Ectodermal cell (in vitro differentiated cells): ENCODE measurements around the gene SPRTN.
A peak's percentile ranks its signal among the peaks of the same experiment; 100 is the strongest.

Source experiments
- H3K27ac ChIP-seq: 2 replicates; pipeline ENCODE4 v1.7.0; 2013; ENCODE audit warnings: mild to moderate bottlenecking, low read depth, low read length; ENCODE audit not compliant: insufficient read depth, poor library complexity, severe bottlenecking
- H3K27me3 ChIP-seq: 2 replicates; pipeline ENCODE4 v1.7.0; 2013; ENCODE audit warnings: mild to moderate bottlenecking, low read length; ENCODE audit not compliant: insufficient read depth, control insufficient read depth, poor library complexity, severe bottlenecking
- H3K36me3 ChIP-seq: one replicate; pipeline ENCODE4 v1.7.0; 2013; ENCODE audit warnings: low read length; ENCODE audit not compliant: control insufficient read depth, insufficient read depth
- H3K4me1 ChIP-seq: one replicate; pipeline ENCODE4 v1.7.0; 2013; ENCODE audit warnings: low read length; ENCODE audit not compliant: control insufficient read depth, insufficient read depth
- H3K4me3 ChIP-seq: 2 replicates; pipeline ENCODE4 v1.7.0; 2013; ENCODE audit warnings: low read depth, low read length, control low read depth; ENCODE audit not compliant: insufficient read depth
- H3K9me3 ChIP-seq: 2 replicates; pipeline ENCODE4 v1.7.0; 2013; ENCODE audit warnings: mild to moderate bottlenecking, low read length, moderate library complexity; ENCODE audit not compliant: control insufficient read depth
- WGBS, 2 experiments: methylation state at CpG; one replicate each; pipeline ENCODE4 v1.1.7; 2013; ENCODE audit warnings: missing lambda C conversion rate in 2 of 2; 5-methylcytosine and 5-hydroxymethylcytosine counted together

The SPRTN gene

GRCh38 chr1:231390071-231390470 lies 52.0 kb downstream of the SPRTN start:
- Histone ChIP-seq H3K4me1 (no peaks in the 10 kb centered on the region), H3K27ac (no peak overlapping the region), H3K27me3 (no peaks in the 10 kb centered on the region), H3K36me3 (no peaks in the 10 kb centered on the region), H3K9me3 (no peaks in the 10 kb centered on the region), H3K4me3 (no peak overlapping the region)
- 90 to 92% methylated on average over 1 to 2 of the region's 2 CpGs for WGBS, 2 experiments

GRCh38 chr1:231392389-231393131 lies 54.5 kb downstream of the SPRTN start:
- Histone ChIP-seq H3K4me3 (no peak overlapping the region), H3K27me3 (no peaks in the 10 kb centered on the region), H3K36me3 (no peaks in the 10 kb centered on the region), H3K9me3 (no peaks in the 10 kb centered on the region), H3K4me1 (no peaks in the 10 kb centered on the region), H3K27ac (no peak overlapping the region)
- WGBS, 2 experiments = 69 to 80% methylated on average over 1 of the region's 1 CpG

GRCh38 chr1:231393668-231394067 lies 55.6 kb downstream of the SPRTN start:
- no peaks in the 10 kb centered on the region for H3K9me3 ChIP-seq
- no peaks in the 10 kb centered on the region for H3K36me3 ChIP-seq
- H3K27ac ChIP-seq = no peak overlapping the region
- no peak overlapping the region for H3K4me3 ChIP-seq
- no peaks in the 10 kb centered on the region for H3K4me1 ChIP-seq
- no peaks in the 10 kb centered on the region for H3K27me3 ChIP-seq

- Histone ChIP-seq H3K27me3 (no peaks in the 10 kb centered on the region), H3K9me3 (no peaks in the 10 kb centered on the region), H3K36me3 (no peaks in the 10 kb centered on the region), H3K4me3 (no peak overlapping the region), H3K4me1 (no peaks in the 10 kb centered on the region), H3K27ac (peak overlapping the region; percentile 64)
- WGBS, 2 experiments = 86 to 89% methylated on average over 10 of the region's 10 CpGs
These were observed 57.2 kb downstream of the SPRTN start for GRCh38 chr1:231395076-231395997.

GRCh38 chr1:231395998-231396390 lies 57.9 kb downstream of the SPRTN start:
- Histone ChIP-seq H3K36me3 (no peaks in the 10 kb centered on the region), H3K27ac (no peak overlapping the region), H3K4me3 (no peak overlapping the region), H3K4me1 (no peaks in the 10 kb centered on the region), H3K9me3 (no peaks in the 10 kb centered on the region), H3K27me3 (no peaks in the 10 kb centered on the region)
- WGBS, 2 experiments = 92 to 93% methylated on average over 4 of the region's 4 CpGs

- WGBS, 2 experiments = 93% methylated on average over 2 of the region's 2 CpGs
These were observed 58.5 kb downstream of the SPRTN start for GRCh38 chr1:231396643-231397042.

GRCh38 chr1:231397886-231398671 lies 60.0 kb downstream of the SPRTN start:
- no peaks in the 10 kb centered on the region for H3K9me3 ChIP-seq
- H3K27me3 ChIP-seq = no peaks in the 10 kb centered on the region
- H3K36me3 ChIP-seq = no peaks in the 10 kb centered on the region
- WGBS, 2 experiments = 94 to 95% methylated on average over 3 to 4 of the region's 4 CpGs
- no peak overlapping the region for H3K4me3 ChIP-seq
- H3K4me1 ChIP-seq = no peaks in the 10 kb centered on the region
- H3K27ac ChIP-seq = no peak overlapping the region

More at GRCh38 chr1:231396643-231397042, 58.5 kb downstream of the SPRTN start:
- H3K36me3 ChIP-seq = no peaks in the 10 kb centered on the region
- H3K9me3 ChIP-seq = no peaks in the 10 kb centered on the region
- no peak overlapping the region for H3K4me3 ChIP-seq
- H3K27ac ChIP-seq = no peak overlapping the region
- no peaks in the 10 kb centered on the region for H3K27me3 ChIP-seq
- no peaks in the 10 kb centered on the region for H3K4me1 ChIP-seq

- Histone ChIP-seq H3K27ac (no peak overlapping the region), H3K4me3 (no peak overlapping the region), H3K36me3 (no peaks in the 10 kb centered on the region), H3K27me3 (no peaks in the 10 kb centered on the region), H3K4me1 (no peaks in the 10 kb centered on the region), H3K9me3 (no peaks in the 10 kb centered on the region)
- 80 to 88% methylated on average over 1 of the region's 1 CpG for WGBS, 2 experiments
These were observed 63.4 kb downstream of the SPRTN start for GRCh38 chr1:231401478-231401877.

- Histone ChIP-seq H3K4me1 (no peaks in the 10 kb centered on the region), H3K4me3 (no peak overlapping the region), H3K27me3 (no peaks in the 10 kb centered on the region), H3K9me3 (no peaks in the 10 kb centered on the region), H3K36me3 (no peaks in the 10 kb centered on the region), H3K27ac (no peak overlapping the region)
- 94 to 95% methylated on average over 1 to 2 of the region's 2 CpGs for WGBS, 2 experiments
These were observed 66.2 kb downstream of the SPRTN start for GRCh38 chr1:231404318-231404717.
